Tongue (tissue), 3 donors: ENCODE results near the gene DENND2C. TPM values are rescaled to one million over a fixed set of nuclear protein-coding genes. Genes with fewer than 3 reads are reported as not detected.

Experiments
- DNase-seq: peaks from one replicate; pipeline ENCODE4 v3.0.0-alpha.2; 2015
- small RNA-seq: library from RNA; depleted of rRNA; stranded (forward); fragments of <200 nt; gene quantifications from one replicate; pipeline ENCODE3, GENCODE V24; 2014; ENCODE audit warnings: low replicate concordance
- total RNA-seq: library from RNA; depleted of rRNA; stranded (reverse); fragments of >200 nt; gene quantifications from one replicate; pipeline ENCODE4 v1.2.3, GENCODE V29; 2014

The DENND2C gene
- total RNA-seq, 1 donor from 2014 or later, result 12.3 TPM

DNA sequence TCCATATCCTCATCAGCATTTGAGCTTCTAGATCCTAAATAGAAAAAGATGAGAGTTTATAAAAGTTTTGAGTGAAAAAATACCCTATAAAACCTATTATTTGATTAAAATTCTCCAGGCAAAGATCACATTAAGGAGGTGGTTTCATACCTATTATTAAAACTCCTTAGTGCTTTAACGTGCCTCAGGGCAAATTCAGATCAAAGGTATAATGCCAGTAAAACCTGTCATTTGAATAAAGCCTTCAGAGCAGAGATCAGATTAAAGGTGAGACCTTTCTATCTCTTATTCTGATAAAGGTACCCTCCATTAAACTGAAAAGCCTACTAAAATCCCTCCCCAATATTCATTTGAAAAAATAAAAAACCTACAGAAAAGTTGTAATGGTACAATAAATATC lies 124.5 kb downstream of the DENND2C start:
- no peak for DNase-seq

- no peak for DNase-seq
Measured at GRCh38 chr1:114540821-114541220, 129.0 kb downstream of the DENND2C start.

GRCh38 chr1:114540272-114540671 lies 129.6 kb downstream of the DENND2C start:
- DNase-seq, result no peak

DNA sequence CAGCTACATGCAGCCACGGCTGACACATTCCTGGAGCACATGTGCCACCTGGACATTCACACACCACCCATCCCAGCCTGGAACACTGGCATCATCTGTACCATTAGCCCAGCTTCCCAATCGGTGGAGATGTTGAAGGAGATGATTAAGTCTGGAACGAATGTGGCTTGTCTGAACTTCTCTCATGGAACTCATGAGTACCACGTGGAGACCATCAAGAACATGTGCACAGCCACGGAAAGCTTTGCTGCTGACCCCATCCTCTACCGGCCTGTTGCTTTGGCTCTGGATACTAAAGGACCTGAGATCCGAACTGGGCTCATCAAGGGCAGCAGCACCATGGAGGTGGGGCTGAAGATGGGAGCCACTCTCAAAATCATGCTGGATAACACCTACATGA lies 133.8 kb downstream of the DENND2C start:
- DNase-seq, result no peak

- no peak for DNase-seq
Measured at GRCh38 chr1:114535401-114535800, 134.4 kb downstream of the DENND2C start.

Small RNA genes lying within 50 kb of the gene (small RNA-seq; reads per million reads assigned to genes)
- not detected for gene RN7SL432P

Other genes starting within 250 kb of the DENND2C start
- gene TRIM33, start 158.8 kb downstream of the DENND2C start, total RNA-seq, result 49.9 TPM
- 28.6 TPM for gene BCAS2, start 88.4 kb downstream of the DENND2C start, total RNA-seq
- gene AMPD1, start 25.5 kb upstream of the DENND2C start, total RNA-seq, result 31.1 TPM
- 42.4 TPM for gene NRAS, start 46.7 kb upstream of the DENND2C start, total RNA-seq
- 517 TPM for gene CSDE1, start 87.9 kb upstream of the DENND2C start, total RNA-seq
- 47.1 TPM for gene SIKE1, start 110.6 kb upstream of the DENND2C start, total RNA-seq
- gene SYCP1, start 184.8 kb upstream of the DENND2C start, total RNA-seq, result not detected